HepG2 (cell line): ENCODE measurements around the gene USP11. TPM values are rescaled to one million over a fixed set of nuclear protein-coding genes. Genes with fewer than 3 reads are reported as not detected.

Source experiments
- DPF2 ChIP-seq: sonication (generic); formaldehyde crosslinking; IDR thresholded peaks from 2 replicates; pipeline ENCODE4 v1.4.0; 2020; ENCODE audit warnings: mild to moderate bottlenecking, low read depth, missing genetic modification reagents, borderline replicate concordance
- ELK4 ChIP-seq: sonication (generic); formaldehyde crosslinking; IDR thresholded peaks from 2 replicates; pipeline ENCODE4 v1.9.0; 2021; ENCODE audit warnings: missing genetic modification reagents, borderline replicate concordance
- ETS1 ChIP-seq: sonication (generic); formaldehyde crosslinking; IDR thresholded peaks from 2 replicates; pipeline ENCODE4 v1.4.0; 2020; ENCODE audit warnings: missing genetic modification reagents
- IKZF5 ChIP-seq: IDR thresholded peaks from 2 replicates; pipeline ENCODE4 v1.6.1; 2018; ENCODE audit warnings: missing genetic modification reagents, mild to moderate bottlenecking, missing compliant biosample characterization
- NCOA1 ChIP-seq: sonication (generic); formaldehyde crosslinking; IDR thresholded peaks from 2 replicates; pipeline ENCODE4 v1.9.0; 2021; ENCODE audit warnings: missing genetic modification reagents
- NFE2 ChIP-seq: sonication (generic); formaldehyde crosslinking; IDR thresholded peaks from 2 replicates; pipeline ENCODE4 v1.4.0; 2020; ENCODE audit warnings: missing genetic modification reagents
- NFYB ChIP-seq: sonication (generic); formaldehyde crosslinking; IDR thresholded peaks from 2 replicates; pipeline ENCODE4 v1.4.0; 2020; ENCODE audit warnings: missing genetic modification reagents
- PHF21A ChIP-seq: sonication (generic); formaldehyde crosslinking; IDR thresholded peaks from 2 replicates; pipeline ENCODE4 v1.5.0; 2020; ENCODE audit warnings: mild to moderate bottlenecking, missing genetic modification reagents
- PHF8 ChIP-seq: sonication (generic); formaldehyde crosslinking; IDR thresholded peaks from 2 replicates; pipeline ENCODE4 v1.5.0; 2020; ENCODE audit warnings: missing genetic modification reagents
- REST ChIP-seq, 2 experiments: IDR thresholded peaks; 2 replicates each; pipeline ENCODE4 v1.6.1; 2011 to 2012; ENCODE audit warnings: low read length in 2 of 2, borderline replicate concordance in 1 of 2, low read depth in 1 of 2, mild to moderate bottlenecking in 1 of 2, moderate library complexity in 1 of 2
- TFAP4 ChIP-seq: sonication (generic); IDR thresholded peaks from 2 replicates; pipeline ENCODE4 v1.6.1; 2016; ENCODE audit warnings: low read depth, borderline replicate concordance
- ZBTB10 ChIP-seq: sonication (generic); formaldehyde crosslinking; IDR thresholded peaks from 2 replicates; pipeline ENCODE4 v1.4.0; 2020; ENCODE audit warnings: missing genetic modification reagents, borderline replicate concordance
- ZFP90 ChIP-seq: sonication (generic); formaldehyde crosslinking; IDR thresholded peaks from 2 replicates; pipeline ENCODE4 v1.8.0; 2022; ENCODE audit warnings: missing genetic modification reagents, mild to moderate bottlenecking, inconsistent platforms, borderline replicate concordance
- ZNF550 ChIP-seq: sonication (generic); formaldehyde crosslinking; IDR thresholded peaks from 2 replicates; pipeline ENCODE4 v1.4.0; 2020; ENCODE audit warnings: mild to moderate bottlenecking, missing genetic modification reagents, borderline replicate concordance
- ZNF552 ChIP-seq: sonication (generic); formaldehyde crosslinking; IDR thresholded peaks from 2 replicates; pipeline ENCODE4 v1.9.0; 2022; ENCODE audit warnings: missing genetic modification reagents, mild to moderate bottlenecking, borderline replicate concordance
- ZNF562 ChIP-seq: sonication (generic); formaldehyde crosslinking; IDR thresholded peaks from 2 replicates; pipeline ENCODE4 v1.8.0; 2022; ENCODE audit warnings: missing genetic modification reagents, borderline replicate concordance
- ZNF616 ChIP-seq: sonication (generic); formaldehyde crosslinking; IDR thresholded peaks from 2 replicates; pipeline ENCODE4 v1.5.0; 2020; ENCODE audit warnings: low read depth, mild to moderate bottlenecking, missing genetic modification reagents
- ZNF773 ChIP-seq: sonication (generic); formaldehyde crosslinking; IDR thresholded peaks from 2 replicates; pipeline ENCODE4 v1.4.0; 2020; ENCODE audit warnings: missing genetic modification reagents, borderline replicate concordance
- polyA plus RNA-seq, 8 experiments: library from polyadenylated mRNA; depleted of rRNA in 3 of 8; stranded (reverse) in 7 of 8; unstranded in 1 of 8; fragments of >200 nt; fragmentation: Illumina TruSeq in 4 of 8; extraction: Trizol in 4 of 8; gene quantifications; 2 replicates each; pipeline versions ENCODE4 v1.2.1 to v1.2.3, GENCODE V29; 2011 to 2016; ENCODE audit warnings: low read depth in 4 of 8, missing spikeins in 1 of 8, mixed read lengths in 1 of 8; ENCODE audit not compliant: insufficient read depth in 1 of 8
- total RNA-seq, 5 experiments: library from RNA; depleted of rRNA; stranded (reverse); fragments of >200 nt; fragmentation: Illumina TruSeq; extraction: Trizol; gene quantifications; 2 replicates each; pipeline ENCODE4 v1.2.3, GENCODE V29; 2016; ENCODE audit warnings: low read depth in 1 of 5

Gene USP11
- total and polyA plus RNA-seq, 2 of the 13 experiments (the other 11 are each of a cell fraction or from before 2014, with no cell fraction given): 23.8 to 31.7 TPM

GRCh38 chrX:47217852-47218279, 14.9 kb upstream of the USP11 start (continued):
- no peak for TF ChIP-seq ZNF773 (CRISPR knock-in tag)
- TF ChIP-seq REST (IDR thresholded peaks at IDR 0.05; ENCODE audit: borderline replicate concordance in 1 of 2, low read depth in 1 of 2, low read length in 2 of 2): no peak
- TF ChIP-seq IKZF5 (CRISPR knock-in tag): no peak
- no peak for TF ChIP-seq NCOA1 (CRISPR knock-in tag)
- TF ChIP-seq ELK4: no peak
- TF ChIP-seq NFE2 (CRISPR knock-in tag): no peak
- no peak for TF ChIP-seq ZFP90 (CRISPR knock-in tag)
- no peak for TF ChIP-seq DPF2 (CRISPR knock-in tag)
- no peak for TF ChIP-seq ZNF562 (CRISPR knock-in tag)
- no peak for TF ChIP-seq ZNF550 (CRISPR knock-in tag)
- no peak for TF ChIP-seq TFAP4
- 0 out of 2 replicates have a peak, but pooled peaks have one; percentile 12 for TF ChIP-seq ZNF616
- TF ChIP-seq PHF8 (CRISPR knock-in tag): no peak
- peak; percentile 75 for TF ChIP-seq PHF21A
- TF ChIP-seq NFYB: peak; percentile 73
- no peak for TF ChIP-seq ZBTB10
- TF ChIP-seq ETS1 (CRISPR knock-in tag): no peak
- TF ChIP-seq ZNF552 (CRISPR knock-in tag): no peak
